Nephron progenitor cell (in vitro differentiated cells): Measurements from ENCODE around the gene PTCD3.

ENCODE experiments used
- DNase-seq: peaks from one replicate; pipeline ENCODE4 v3.0.0; 2021
- H3K27ac Mint-ChIP-seq: 2 replicates; pipeline ENCODE4 v1.8.0; 2021; ENCODE audit warnings: mild to moderate bottlenecking, moderate library complexity, mixed read lengths
- H3K27me3 Mint-ChIP-seq: 2 replicates; pipeline ENCODE4 v1.8.0; 2021; ENCODE audit warnings: mild to moderate bottlenecking, low read depth, mixed read lengths; ENCODE audit not compliant: poor library complexity
- H3K36me3 Mint-ChIP-seq: 2 replicates; pipeline ENCODE4 v1.8.0; 2021; ENCODE audit warnings: low read depth, mixed read lengths
- H3K4me1 Mint-ChIP-seq: 2 replicates; pipeline ENCODE4 v1.8.0; 2021; ENCODE audit warnings: mixed read lengths
- H3K4me3 Mint-ChIP-seq: 2 replicates; pipeline ENCODE4 v1.8.0; 2021; ENCODE audit warnings: mild to moderate bottlenecking, moderate library complexity, mixed read lengths
- H3K9me3 Mint-ChIP-seq: 2 replicates; pipeline ENCODE4 v1.8.0; 2021; ENCODE audit warnings: mild to moderate bottlenecking, moderate library complexity, mixed read lengths
- TF ChIP-seq, protein P1 (sequence below): fragments of 200-600 bp; sonication (generic); IDR thresholded peaks from 2 replicates; pipeline ENCODE4 v1.5.0; 2021; ENCODE audit warnings: antibody characterized with exemption

The PTCD3 gene

DNA sequence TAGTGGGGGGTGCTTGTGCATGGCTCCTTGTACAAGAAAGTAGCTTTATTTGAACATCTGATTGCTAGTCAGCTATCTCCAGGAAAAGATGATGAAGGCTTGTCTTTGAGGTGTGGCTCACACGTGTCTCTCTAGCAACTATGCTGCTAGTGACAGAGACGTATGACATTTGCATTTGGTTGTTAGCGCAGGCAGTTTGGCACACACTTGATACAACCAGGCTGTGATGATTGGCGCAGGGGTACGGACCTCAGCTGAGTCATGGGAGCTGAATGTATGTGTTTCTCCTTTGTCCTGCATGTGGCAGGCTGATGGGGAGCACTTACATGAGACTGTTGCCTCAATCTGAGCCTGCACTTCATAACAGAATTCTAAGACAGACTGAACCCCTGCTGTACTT is 29.6 kb downstream of the PTCD3 start:
- peaks cover 88% of the 10 kb centered on the region for H3K36me3 Mint-ChIP-seq

DNA sequence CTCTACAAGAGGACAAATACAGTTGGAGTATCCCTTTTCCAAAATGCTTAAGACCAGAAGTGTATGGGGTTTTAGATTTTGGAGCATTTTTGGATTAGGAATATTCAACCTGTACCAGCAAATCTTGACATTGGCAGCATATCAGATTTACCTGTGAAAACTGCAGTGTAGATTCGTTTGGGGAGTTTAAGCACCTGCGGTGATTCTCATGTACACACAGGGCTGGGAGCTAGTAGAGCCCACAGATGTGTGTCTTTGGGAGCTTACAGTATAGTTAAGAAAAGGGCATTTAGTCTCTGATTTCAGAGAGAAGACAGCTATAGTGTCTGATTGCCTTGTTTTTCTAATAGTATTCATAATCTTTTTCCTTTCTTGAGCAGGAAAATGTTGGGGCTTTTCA is 30.1 kb downstream of the PTCD3 start:
- DNase-seq = no peak
- H3K4me3 Mint-ChIP-seq = no peak overlapping the region
- H3K9me3 Mint-ChIP-seq = no peaks in the 10 kb centered on the region
- TF ChIP-seq, protein P1, sequence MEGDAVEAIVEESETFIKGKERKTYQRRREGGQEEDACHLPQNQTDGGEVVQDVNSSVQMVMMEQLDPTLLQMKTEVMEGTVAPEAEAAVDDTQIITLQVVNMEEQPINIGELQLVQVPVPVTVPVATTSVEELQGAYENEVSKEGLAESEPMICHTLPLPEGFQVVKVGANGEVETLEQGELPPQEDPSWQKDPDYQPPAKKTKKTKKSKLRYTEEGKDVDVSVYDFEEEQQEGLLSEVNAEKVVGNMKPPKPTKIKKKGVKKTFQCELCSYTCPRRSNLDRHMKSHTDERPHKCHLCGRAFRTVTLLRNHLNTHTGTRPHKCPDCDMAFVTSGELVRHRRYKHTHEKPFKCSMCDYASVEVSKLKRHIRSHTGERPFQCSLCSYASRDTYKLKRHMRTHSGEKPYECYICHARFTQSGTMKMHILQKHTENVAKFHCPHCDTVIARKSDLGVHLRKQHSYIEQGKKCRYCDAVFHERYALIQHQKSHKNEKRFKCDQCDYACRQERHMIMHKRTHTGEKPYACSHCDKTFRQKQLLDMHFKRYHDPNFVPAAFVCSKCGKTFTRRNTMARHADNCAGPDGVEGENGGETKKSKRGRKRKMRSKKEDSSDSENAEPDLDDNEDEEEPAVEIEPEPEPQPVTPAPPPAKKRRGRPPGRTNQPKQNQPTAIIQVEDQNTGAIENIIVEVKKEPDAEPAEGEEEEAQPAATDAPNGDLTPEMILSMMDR = no peak
- peaks cover 85% of the 10 kb centered on the region for H3K36me3 Mint-ChIP-seq
- peaks cover 3% of the 10 kb centered on the region for H3K4me1 Mint-ChIP-seq
- no peaks in the 10 kb centered on the region for H3K27me3 Mint-ChIP-seq
- H3K27ac Mint-ChIP-seq = no peak overlapping the region

More for the DNA sequence above, 29.6 kb downstream of the PTCD3 start:
- Mint-ChIP-seq H3K9me3 (no peaks in the 10 kb centered on the region), H3K4me3 (no peak overlapping the region), H3K27ac (no peak overlapping the region), H3K4me1 (no peaks in the 10 kb centered on the region), H3K27me3 (no peaks in the 10 kb centered on the region)
- no peak for DNase-seq
- TF ChIP-seq, protein P1 = no peak

DNA sequence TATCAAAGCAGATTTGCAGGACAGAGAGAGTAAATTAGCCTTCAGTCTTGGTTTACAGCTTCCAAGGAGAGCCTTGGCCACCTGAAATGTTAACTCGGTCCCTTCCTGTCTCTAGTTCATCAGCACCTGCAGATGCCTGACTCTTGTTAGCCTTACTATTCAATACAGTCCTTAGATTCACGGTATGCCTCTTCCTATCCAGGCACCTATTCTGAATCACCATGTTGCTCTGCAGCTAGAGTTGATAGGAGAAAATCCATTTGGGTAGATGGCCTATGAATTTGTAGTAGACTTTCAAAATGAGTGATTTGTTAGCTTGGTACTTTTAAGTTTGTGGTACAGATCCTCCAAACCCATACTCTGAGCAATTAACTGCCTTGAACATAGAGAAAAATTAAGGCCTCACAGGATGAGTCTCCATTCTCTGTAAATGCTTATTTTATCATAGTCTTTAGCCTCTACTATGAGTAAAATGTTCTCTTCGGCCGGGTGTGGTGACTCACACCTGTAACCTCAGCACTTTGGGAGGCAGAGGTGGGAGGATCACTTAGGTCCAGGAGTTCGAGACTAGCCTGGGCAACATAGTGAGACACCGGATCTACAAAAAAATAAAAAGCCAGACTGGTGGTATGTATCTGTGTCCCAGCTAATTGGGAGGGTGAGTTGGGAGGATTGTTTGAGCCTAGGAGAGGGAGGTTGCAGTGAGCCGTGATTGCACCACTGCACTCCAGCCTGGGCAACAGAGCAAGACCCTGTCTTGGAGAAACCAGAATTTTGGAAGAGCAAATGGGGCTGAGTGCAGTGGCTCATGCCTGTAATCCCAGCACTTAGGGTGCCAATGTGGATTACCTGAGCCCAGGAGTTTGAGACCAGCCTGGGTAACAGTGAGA is 32.9 kb downstream of the PTCD3 start:
- H3K4me3 Mint-ChIP-seq = no peak overlapping the region
- H3K9me3 Mint-ChIP-seq = no peaks in the 10 kb centered on the region
- H3K27me3 Mint-ChIP-seq = no peaks in the 10 kb centered on the region
- no peak overlapping the region for H3K27ac Mint-ChIP-seq
- no peak for DNase-seq
- peaks cover 80% of the 10 kb centered on the region for H3K36me3 Mint-ChIP-seq
- TF ChIP-seq, protein P1 = no peak
- H3K4me1 Mint-ChIP-seq = peaks cover 7% of the 10 kb centered on the region

DNA sequence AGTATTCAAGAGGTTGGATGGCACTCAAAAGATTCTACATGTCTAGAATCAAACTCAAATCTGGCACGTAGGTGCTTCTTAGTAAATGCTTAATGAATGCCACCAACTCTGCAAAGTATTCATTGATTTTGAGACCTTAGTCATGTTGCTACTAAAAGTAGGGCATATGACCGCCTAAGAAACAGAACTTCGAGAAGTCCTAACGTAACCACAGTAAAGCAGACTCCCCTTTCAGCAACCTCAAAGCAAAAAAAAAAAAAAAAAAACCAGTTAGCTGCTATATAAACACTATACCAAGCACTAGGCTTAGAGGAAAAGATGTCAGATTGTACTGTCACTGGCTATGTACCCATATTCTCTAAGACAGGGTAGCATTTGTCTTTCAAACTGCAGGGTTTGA is 33.9 kb downstream of the PTCD3 start:
- Mint-ChIP-seq H3K36me3 (peaks cover 80% of the 10 kb centered on the region), H3K9me3 (no peaks in the 10 kb centered on the region)

DNA sequence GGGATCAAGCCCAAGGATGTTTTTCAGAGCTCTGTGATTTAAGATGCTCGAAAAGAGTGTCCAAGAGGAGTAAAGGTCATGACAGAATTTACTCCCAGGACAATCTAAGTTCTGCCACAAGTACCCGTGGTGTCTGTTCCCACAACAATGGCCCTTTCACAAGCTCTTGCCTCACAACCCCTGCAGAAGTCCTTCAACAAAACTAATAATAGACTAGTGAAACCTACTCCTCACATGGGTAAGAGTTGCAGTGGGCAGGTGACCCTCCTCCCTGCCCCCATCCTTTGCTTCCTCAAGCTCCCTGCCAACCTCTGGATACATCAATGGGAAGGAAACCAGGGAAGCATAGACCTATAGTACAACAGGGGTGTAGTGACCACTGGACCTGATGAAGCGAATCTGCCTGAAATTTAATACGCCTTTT is 34.9 kb downstream of the PTCD3 start:
- peaks cover 74% of the 10 kb centered on the region for H3K36me3 Mint-ChIP-seq
- H3K27ac Mint-ChIP-seq = peak overlapping the region; percentile 95
- TF ChIP-seq, protein P1 = no peak
- H3K4me3 Mint-ChIP-seq = no peak overlapping the region
- no peaks in the 10 kb centered on the region for H3K9me3 Mint-ChIP-seq
- DNase-seq = no peak
- peaks cover 7% of the 10 kb centered on the region for H3K4me1 Mint-ChIP-seq
- H3K27me3 Mint-ChIP-seq = no peaks in the 10 kb centered on the region

More for the DNA sequence above, 33.9 kb downstream of the PTCD3 start:
- Mint-ChIP-seq H3K27ac (peak overlapping the region; percentile 95), H3K27me3 (no peaks in the 10 kb centered on the region), H3K4me1 (peaks cover 7% of the 10 kb centered on the region), H3K4me3 (no peak overlapping the region)
- TF ChIP-seq, protein P1 = no peak
- no peak for DNase-seq
